GM12865 (cell line): ENCODE measurements around the gene SPDYE16.
"Not testable (repeated sequence)": the region's sequence is repeated elsewhere in the genome, so short reads cannot be mapped to it uniquely, and the experiment has no call there.

ENCODE experiments used
- DNase-seq: peaks from one replicate; pipeline ENCODE4 v3.0.0; 2010; ENCODE audit warnings: low read depth
- H3K4me3 ChIP-seq: 2 replicates; pipeline ENCODE4 v1.5.1; 2011; ENCODE audit warnings: mild to moderate bottlenecking, low read depth, low read length, control low read depth
- CTCF ChIP-seq: IDR thresholded peaks from 2 replicates; pipeline ENCODE4 v1.5.1; 2011; ENCODE audit warnings: low read length, control low read depth, low read depth, inconsistent platforms; ENCODE audit not compliant: insufficient read depth; ENCODE audit errors: missing control alignments

The SPDYE16 gene

GRCh38 chr7:76513817-76514799, 29.0 kb downstream of the SPDYE16 start:
- DNase-seq: no peak
- H3K4me3 ChIP-seq: no peak overlapping the region

GRCh38 chr7:76512941-76513816, 29.9 kb downstream of the SPDYE16 start:
- TF ChIP-seq CTCF: no peak
- H3K4me3 ChIP-seq: no peak overlapping the region
- no peak for DNase-seq

More at GRCh38 chr7:76513817-76514799, 29.0 kb downstream of the SPDYE16 start:
- no peak for TF ChIP-seq CTCF

GRCh38 chr7:76511911-76512885, 30.9 kb downstream of the SPDYE16 start:
- H3K4me3 ChIP-seq, DNase-seq: not testable (repeated sequence)

- not testable (repeated sequence) for H3K4me3 ChIP-seq, DNase-seq
Observed at GRCh38 chr7:76511200-76511910, 31.7 kb downstream of the SPDYE16 start.

GRCh38 chr7:76509931-76510877, 32.9 kb downstream of the SPDYE16 start, which contains the start of gene UPK3B:
Gene UPK3B (plus strand): TSS chr7:76510552. CDS start chr7:76510653, 101 bp downstream.
- DNase-seq: no peak
- H3K4me3 ChIP-seq: no peak within 1 kb of the TSS
- TF ChIP-seq CTCF: no peak

- TF ChIP-seq CTCF: no peak
- no peak overlapping the region for H3K4me3 ChIP-seq
- DNase-seq: no peak
Observed at GRCh38 chr7:76507723-76508406, 35.2 kb downstream of the SPDYE16 start.

GRCh38 chr7:76506643-76507042, 36.5 kb downstream of the SPDYE16 start:
- H3K4me3 ChIP-seq, DNase-seq: not testable (repeated sequence)
